K562 (cell line): ENCODE results near the gene AGXT. TPM values are rescaled to one million over a fixed set of nuclear protein-coding genes. Genes with fewer than 3 reads are reported as not detected.

ENCODE experiments used
- ATAC-seq: fragments of 200-7000 bp; cut with Tn5 transposase; 3 replicates; pipeline ENCODE4 v1.9.1; 2020; ENCODE audit warnings: moderate library complexity
- BruUV-seq: library from RNA; stranded (reverse); fragments of 400-500 nt; replicated peaks from 2 replicates; lab custom pipeline; 2021; lab: Mats Ljungman, UMichigan
- CTCF ChIA-PET: fragments of 300-600 bp; formaldehyde crosslinking; extraction: SDS; loops from one replicate; lab custom pipeline; 2021; ENCODE audit warnings: low intra/inter-chr PET ratio; lab: Yijun Ruan, JAX
- POLR2A ChIA-PET: fragments of 300-600, 350-650 bp; sonication (Branson Sonifier 250); formaldehyde crosslinking; extraction: SDS; loops from one replicate; lab custom pipeline; 2021; ENCODE audit warnings: antibody characterized with exemption, inconsistent platforms; lab: Yijun Ruan, JAX
- DNase-seq, 4 experiments: peaks; one replicate each; pipeline versions ENCODE4 v3.0.0 to v3.0.0-alpha.2; 2011 to 2018; ENCODE audit warnings: low spot score in 3 of 4, mixed read lengths in 3 of 4; ENCODE audit errors: extremely low read depth in 1 of 4
- FAIRE-seq: peaks from 2 replicates; lab custom pipeline; 2011; peaks lifted over from hg19 to GRCh38; lab: Jason Lieb, UNC
- H2AFZ ChIP-seq: 2 replicates; pipeline ENCODE4 v1.6.0; 2011; ENCODE audit warnings: low read depth, low read length, control low read depth, inconsistent platforms
- H3K27ac ChIP-seq: fragments of 200-600 bp; 3 replicates; pipeline ENCODE4 v1.8.0; 2011; ENCODE audit warnings: low read depth, mild to moderate bottlenecking, control low read depth, inconsistent platforms, low read length, moderate library complexity, mixed read lengths; ENCODE audit errors: extremely low read depth
- H3K27me3 ChIP-seq, 2 experiments: fragments of 300-600 bp in 1 of 2; 2 replicates in 1 of 2; 3 replicates in 1 of 2; pipeline versions ENCODE4 v1.6.0 to v1.8.0; 2011; ENCODE audit warnings: inconsistent platforms in 2 of 2, low read length in 2 of 2, mild to moderate bottlenecking in 1 of 2, mixed read lengths in 1 of 2, moderate library complexity in 1 of 2; ENCODE audit not compliant: control insufficient read depth in 2 of 2, insufficient read depth in 2 of 2
- H3K36me3 ChIP-seq: fragments of 300-600 bp; 3 replicates; pipeline ENCODE4 v1.8.0; 2011; ENCODE audit warnings: mild to moderate bottlenecking, low read length, inconsistent platforms; ENCODE audit not compliant: control insufficient read depth, insufficient read depth
- H3K4me1 ChIP-seq, 2 experiments: fragments of 200-600 bp in 1 of 2; replicated peaks in 1 of 2; 2 replicates in 1 of 2; 3 replicates in 1 of 2; pipeline versions ENCODE4 v1.5.1 to v1.8.0; 2011; ENCODE audit warnings: inconsistent platforms in 2 of 2, low read length in 2 of 2, mild to moderate bottlenecking in 1 of 2, mixed read lengths in 1 of 2, moderate library complexity in 1 of 2; ENCODE audit not compliant: control insufficient read depth in 2 of 2, insufficient read depth in 2 of 2
- H3K4me2 ChIP-seq: 2 replicates; pipeline ENCODE4 v1.6.1; 2011; ENCODE audit warnings: low read length, control low read depth, inconsistent platforms, mixed read lengths; ENCODE audit not compliant: insufficient read depth
- H3K4me3 ChIP-seq: fragments of 200-600 bp; sonication (generic), shearing (Covaris generic); 2 replicates; pipeline ENCODE4 v1.5.1; 2016; ENCODE audit warnings: control low read depth, inconsistent platforms
- H3K79me2 ChIP-seq: fragments of 200-600 bp; 3 replicates; pipeline ENCODE4 v1.8.0; 2011; ENCODE audit warnings: low read length, inconsistent platforms; ENCODE audit not compliant: control insufficient read depth, insufficient read depth
- H3K9ac ChIP-seq, 2 experiments: 2 replicates each; pipeline versions ENCODE4 v1.6.0 to v1.6.1; 2011; ENCODE audit warnings: low read depth in 2 of 2, low read length in 2 of 2, control low read depth in 1 of 2, inconsistent platforms in 1 of 2, mild to moderate bottlenecking in 1 of 2, mixed read lengths in 1 of 2; ENCODE audit not compliant: insufficient read depth in 1 of 2
- H3K9me1 ChIP-seq: one replicate; pipeline ENCODE4 v1.6.0; 2011; ENCODE audit warnings: inconsistent platforms, mild to moderate bottlenecking, low read length, moderate library complexity; ENCODE audit not compliant: control insufficient read depth, insufficient read depth
- H3K9me3 ChIP-seq: replicated peaks from 2 replicates; pipeline ENCODE4 v1.5.1; 2011; ENCODE audit warnings: low read depth, low read length, inconsistent platforms; ENCODE audit not compliant: control insufficient read depth, insufficient read depth
- H4K20me1 ChIP-seq: replicated peaks from 2 replicates; pipeline ENCODE4 v1.6.1; 2011; ENCODE audit warnings: low read length, inconsistent platforms, mixed read lengths; ENCODE audit not compliant: control insufficient read depth, insufficient read depth
- C11orf30 ChIP-seq: fragments of 450-650 bp; IDR thresholded peaks from 2 replicates; pipeline ENCODE4 v1.6.1; 2016; ENCODE audit warnings: low read depth, mild to moderate bottlenecking
- CGGBP1 ChIP-seq: fragments of 250-450 bp; sonication (Bioruptor Pico); IDR thresholded peaks from 2 replicates; pipeline ENCODE4 v1.9.0; 2021; ENCODE audit warnings: mild to moderate bottlenecking
- PPARD ChIP-seq: fragments of 250-450 bp; sonication (Bioruptor Pico); IDR thresholded peaks from 2 replicates; pipeline ENCODE4 v1.8.0; 2022; ENCODE audit warnings: inconsistent platforms, mild to moderate bottlenecking, moderate library complexity
- SREBF1 ChIP-seq: fragments of 150-350 bp; IDR thresholded peaks from 2 replicates; pipeline ENCODE4 v1.6.1; 2014; ENCODE audit warnings: antibody characterized with exemption, low read depth, low read length, borderline replicate concordance
- ZNF316 ChIP-seq: fragments of 450-650 bp; IDR thresholded peaks from 2 replicates; pipeline ENCODE4 v1.6.1; 2016
- WGBS: fragments of 100-300 bp; shearing (Covaris generic); methylation state at CpG from one replicate; pipeline ENCODE4 v1.1.6; 2016; ENCODE audit warnings: low coverage, mixed read lengths; ENCODE audit not compliant: insufficient coverage; ENCODE audit errors: missing lambda C conversion rate; 5-methylcytosine and 5-hydroxymethylcytosine counted together
- in situ Hi-C: fragments of 300-500 bp; cut with MboI; formaldehyde crosslinking; loops from 4 replicates; pipeline ENCODE4 v1.15.0; 2018; ENCODE audit warnings: inconsistent platforms, mixed read lengths
- intact Hi-C: fragments of 100-400 bp; cut with micrococcal nuclease; formaldehyde crosslinking; loops from 2 replicates; pipeline ENCODE4 v1.14.2; 2022
- polyA plus RNA-seq, 8 experiments: library from polyadenylated mRNA; depleted of rRNA in 4 of 8; stranded (reverse) in 5 of 8; unstranded in 3 of 8; fragments of >200 nt; fragmentation: Nextera tagmentation in 2 of 8; fragmentation: Illumina TruSeq in 1 of 8; extraction: Ambion mirVana in 2 of 8; extraction: Trizol in 1 of 8; gene quantifications; 2 replicates each; pipeline versions ENCODE4 v1.2.1 to v1.2.3, GENCODE V29; 2011 to 2014; ENCODE audit warnings: inconsistent platforms in 1 of 8, missing spikeins in 1 of 8
- total RNA-seq, 7 experiments: library from RNA; depleted of rRNA in 6 of 7; stranded (reverse); fragments of >200 nt in 6 of 7; fragmentation: Illumina TruSeq in 2 of 7; extraction: Trizol in 2 of 7; gene quantifications; 2 replicates each; pipeline versions ENCODE4 v1.2.1 to v1.2.3, GENCODE V29; 2011 to 2021; ENCODE audit warnings: low replicate concordance in 1 of 7
- TF ChIP-seq, protein P1 (sequence below): fragments of 450-650 bp; conservative IDR thresholded peaks from 2 replicates; pipeline ENCODE4 v1.6.1; 2016; ENCODE audit warnings: missing genetic modification characterization, low read depth, mild to moderate bottlenecking, control low read depth, missing compliant biosample characterization
- TF ChIP-seq, protein P2 (sequence below): sonication (generic); IDR thresholded peaks from 2 replicates; pipeline ENCODE4 v1.6.1; 2016
- TF ChIP-seq, protein P3 (sequence below): fragments of 250-450 bp; sonication (Bioruptor Pico); IDR thresholded peaks from 2 replicates; pipeline ENCODE4 v1.5.0; 2020; ENCODE audit warnings: mild to moderate bottlenecking

Gene AGXT
- total and polyA plus RNA-seq, 9 of the 15 experiments (the other 6 are each of a cell fraction or from before 2014, with no cell fraction given): 0.18 TPM; not detected in 8

GRCh38 chr2:240927390-240927781 lies 58.8 kb downstream of the AGXT start:
- Histone ChIP-seq H3K9me1 (no peaks in the 10 kb centered on the region), H3K4me3 (no peak overlapping the region), H3K79me2 (no peaks in the 10 kb centered on the region), H3K4me1 (peaks cover 0 to 8% of the 10 kb centered on the region in 2 experiments; a peak in 2 of 5 replicates), H3K9me3 (no peaks in the 10 kb centered on the region), H3K4me2 (no peak overlapping the region), H4K20me1 (no peaks in the 10 kb centered on the region), H3K27ac (no peak overlapping the region)
- ATAC-seq (no peak), DNase-seq (no peak), FAIRE-seq (no peak)
- CTCF ChIA-PET: no interaction called here
- in situ Hi-C loops: no loop called here
- BruUV-seq: no TSS peak
- WGBS: 11% methylated on average over 7 of the region's 7 CpGs
- TF ChIP-seq C11orf30: peak; percentile 37; the same call in 1 of the 2 replicates
- TF ChIP-seq CGGBP1 (CRISPR knock-in tag): no peak
- TF ChIP-seq, protein P1, sequence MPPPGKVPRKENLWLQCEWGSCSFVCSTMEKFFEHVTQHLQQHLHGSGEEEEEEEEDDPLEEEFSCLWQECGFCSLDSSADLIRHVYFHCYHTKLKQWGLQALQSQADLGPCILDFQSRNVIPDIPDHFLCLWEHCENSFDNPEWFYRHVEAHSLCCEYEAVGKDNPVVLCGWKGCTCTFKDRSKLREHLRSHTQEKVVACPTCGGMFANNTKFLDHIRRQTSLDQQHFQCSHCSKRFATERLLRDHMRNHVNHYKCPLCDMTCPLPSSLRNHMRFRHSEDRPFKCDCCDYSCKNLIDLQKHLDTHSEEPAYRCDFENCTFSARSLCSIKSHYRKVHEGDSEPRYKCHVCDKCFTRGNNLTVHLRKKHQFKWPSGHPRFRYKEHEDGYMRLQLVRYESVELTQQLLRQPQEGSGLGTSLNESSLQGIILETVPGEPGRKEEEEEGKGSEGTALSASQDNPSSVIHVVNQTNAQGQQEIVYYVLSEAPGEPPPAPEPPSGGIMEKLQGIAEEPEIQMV: no peak
- TF ChIP-seq PPARD (CRISPR knock-in tag): no peak
- peak; percentile 54; the same call in 1 of the 2 replicates for TF ChIP-seq ZNF316
- TF ChIP-seq SREBF1: no peak
- TF ChIP-seq, protein P2, sequence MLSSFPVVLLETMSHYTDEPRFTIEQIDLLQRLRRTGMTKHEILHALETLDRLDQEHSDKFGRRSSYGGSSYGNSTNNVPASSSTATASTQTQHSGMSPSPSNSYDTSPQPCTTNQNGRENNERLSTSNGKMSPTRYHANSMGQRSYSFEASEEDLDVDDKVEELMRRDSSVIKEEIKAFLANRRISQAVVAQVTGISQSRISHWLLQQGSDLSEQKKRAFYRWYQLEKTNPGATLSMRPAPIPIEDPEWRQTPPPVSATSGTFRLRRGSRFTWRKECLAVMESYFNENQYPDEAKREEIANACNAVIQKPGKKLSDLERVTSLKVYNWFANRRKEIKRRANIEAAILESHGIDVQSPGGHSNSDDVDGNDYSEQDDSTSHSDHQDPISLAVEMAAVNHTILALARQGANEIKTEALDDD: no peak
- TF ChIP-seq, protein P3, sequence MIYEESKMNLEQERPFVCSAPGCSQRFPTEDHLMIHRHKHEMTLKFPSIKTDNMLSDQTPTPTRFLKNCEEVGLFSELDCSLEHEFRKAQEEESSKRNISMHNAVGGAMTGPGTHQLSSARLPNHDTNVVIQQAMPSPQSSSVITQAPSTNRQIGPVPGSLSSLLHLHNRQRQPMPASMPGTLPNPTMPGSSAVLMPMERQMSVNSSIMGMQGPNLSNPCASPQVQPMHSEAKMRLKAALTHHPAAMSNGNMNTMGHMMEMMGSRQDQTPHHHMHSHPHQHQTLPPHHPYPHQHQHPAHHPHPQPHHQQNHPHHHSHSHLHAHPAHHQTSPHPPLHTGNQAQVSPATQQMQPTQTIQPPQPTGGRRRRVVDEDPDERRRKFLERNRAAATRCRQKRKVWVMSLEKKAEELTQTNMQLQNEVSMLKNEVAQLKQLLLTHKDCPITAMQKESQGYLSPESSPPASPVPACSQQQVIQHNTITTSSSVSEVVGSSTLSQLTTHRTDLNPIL (CRISPR knock-in tag): no peak
- TF ChIP-seq, all 486 proteins: peak for 2
- intact Hi-C loops: no loop called here
- no peaks in the 10 kb centered on the region for H3K36me3 ChIP-seq
- POLR2A ChIA-PET: interaction anchor here (0.6 to 1.1 kb wide), 4 partner anchors 9 to 755 kb away, joined by 3 to 4 read pairs (median 3); partner anchors contain the start of gene MAB21L4
- H3K27me3 ChIP-seq: peaks cover 0 to 51% of the 10 kb centered on the region in 2 experiments; a peak in 3 of 5 replicates
- H3K9ac ChIP-seq: no peak overlapping the region
- no peak overlapping the region for H2AFZ ChIP-seq
